H1 (cell line): ENCODE data around the gene TBRG4. TPM values are rescaled to one million over a fixed set of nuclear protein-coding genes. Genes with fewer than 3 reads are reported as not detected.

ENCODE experiments used
- CHD7 ChIP-seq: fragments of 300-600 bp; sonication (generic); IDR thresholded peaks from 2 replicates; pipeline ENCODE4 v1.7.1; 2012; ENCODE audit warnings: low read length, moderate library complexity, mild to moderate bottlenecking, inconsistent platforms; ENCODE audit not compliant: insufficient replicate concordance
- polyA plus RNA-seq, 7 experiments: library from polyadenylated mRNA; depleted of rRNA in 3 of 7; stranded (reverse) in 5 of 7; unstranded in 2 of 7; fragments of >200 nt in 5 of 7; fragments of 200-250 nt in 2 of 7; gene quantifications; 1 replicate in 5 of 7; 2 replicates in 1 of 7; 4 replicates in 1 of 7; pipeline versions ENCODE4 v1.2.1 to v1.2.3, GENCODE V29; 2011 to 2013; ENCODE audit warnings: missing spikeins in 2 of 7, mixed read lengths in 2 of 7
- total RNA-seq: library from RNA; stranded (reverse); fragmentation: NEBNext Ultra II Directional; extraction: Animal tissue kit (Norgen Biotek cat#: 25700); gene quantifications from 2 replicates; pipeline ENCODE4 v1.2.1, GENCODE V29; 2021

Gene TBRG4
- total and polyA plus RNA-seq, 2 of the 8 experiments (the other 6 are each of a cell fraction or from before 2014, with no cell fraction given): 110 to 137 TPM

- no peak for TF ChIP-seq CHD7
Measured at GRCh38 chr7:45055594-45056219, 55.8 kb downstream of the TBRG4 start (continued).
